Calu3 (cell line): ENCODE measurements around the gene DPP6. TPM values are rescaled to one million over a fixed set of nuclear protein-coding genes. Genes with fewer than 3 reads are reported as not detected.

ENCODE experiments used
- BruUV-seq: library from RNA; stranded (reverse); fragments of 400-500 nt; replicated peaks from 2 replicates; lab custom pipeline; 2021; lab: Mats Ljungman, UMichigan
- CTCF ChIA-PET: fragments of 300-600 bp; sonication (Branson Sonifier 250); formaldehyde crosslinking; loops from one replicate; lab custom pipeline; 2022; ENCODE audit warnings: antibody characterized with exemption; lab: Charles Lee
- DNase-seq: peaks from one replicate; pipeline ENCODE4 v3.0.0; 2022
- H3K27ac Mint-ChIP-seq: one replicate; pipeline ENCODE4 v1.8.0; 2022; ENCODE audit warnings: mixed read lengths; ENCODE audit not compliant: unreplicated experiment
- H3K27me3 Mint-ChIP-seq: one replicate; pipeline ENCODE4 v1.8.0; 2022; ENCODE audit warnings: mixed read lengths; ENCODE audit not compliant: unreplicated experiment
- H3K36me3 Mint-ChIP-seq: one replicate; pipeline ENCODE4 v1.8.0; 2022; ENCODE audit warnings: mild to moderate bottlenecking, moderate library complexity, mixed read lengths; ENCODE audit not compliant: insufficient read depth, unreplicated experiment
- H3K4me1 Mint-ChIP-seq: one replicate; pipeline ENCODE4 v1.8.0; 2022; ENCODE audit warnings: mild to moderate bottlenecking, low read depth, mixed read lengths; ENCODE audit not compliant: unreplicated experiment
- H3K4me3 Mint-ChIP-seq: one replicate; pipeline ENCODE4 v1.8.0; 2022; ENCODE audit warnings: mild to moderate bottlenecking, low read depth, moderate library complexity, mixed read lengths; ENCODE audit not compliant: unreplicated experiment
- H3K9me3 Mint-ChIP-seq: one replicate; pipeline ENCODE4 v1.8.0; 2022; ENCODE audit warnings: low read depth, mixed read lengths; ENCODE audit not compliant: unreplicated experiment
- intact Hi-C: fragments of 100-400 bp; cut with micrococcal nuclease; formaldehyde crosslinking; loops from one replicate; pipeline ENCODE4 v1.10.0; 2022; ENCODE audit not compliant: unreplicated experiment
- total RNA-seq: library from RNA; stranded (reverse); gene quantifications from 2 replicates; pipeline ENCODE4 v1.2.3, GENCODE V29; 2022
- TF ChIP-seq, protein P1 (sequence below): fragments of 200-600 bp; IDR thresholded peaks from one replicate; pipeline ENCODE4 v1.8.0; 2022; ENCODE audit warnings: antibody characterized with exemption; ENCODE audit not compliant: unreplicated experiment

DPP6 gene
- total RNA-seq, 1 experiment from 2014 or later = not detected

DNA sequence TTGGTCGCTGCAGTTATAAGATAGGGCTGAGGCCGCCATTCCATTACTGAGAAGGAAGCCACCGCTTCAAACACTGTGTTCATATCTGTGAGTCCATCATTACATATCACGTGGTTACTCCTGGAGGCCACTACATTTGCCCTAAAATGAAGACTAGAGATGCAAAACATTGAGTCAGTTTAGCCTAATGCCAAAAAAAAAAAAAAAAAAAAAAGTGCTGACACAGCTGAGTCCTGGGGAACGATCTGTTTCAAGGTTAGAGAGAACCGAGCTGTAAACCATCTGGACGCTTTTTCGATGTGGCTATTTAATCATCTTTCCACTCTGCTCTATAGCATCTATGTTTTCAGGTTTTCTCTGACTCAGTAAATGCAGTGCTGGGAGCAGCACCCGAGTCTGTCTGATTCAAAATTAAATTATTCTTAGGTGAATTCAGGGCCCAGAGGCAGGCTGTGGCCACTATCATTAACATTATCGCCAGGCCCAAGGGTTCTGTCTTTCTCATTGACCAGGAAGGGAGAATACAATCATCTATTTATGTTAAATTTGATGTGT lies 501.6 kb downstream of the DPP6 start:
- H3K27ac Mint-ChIP-seq = no peak overlapping the region
- CTCF ChIA-PET = no interaction called here
- intact Hi-C loops = no loop called here
- no peak for DNase-seq
- H3K36me3 Mint-ChIP-seq = no peaks in the 10 kb centered on the region
- TF ChIP-seq, protein P1, sequence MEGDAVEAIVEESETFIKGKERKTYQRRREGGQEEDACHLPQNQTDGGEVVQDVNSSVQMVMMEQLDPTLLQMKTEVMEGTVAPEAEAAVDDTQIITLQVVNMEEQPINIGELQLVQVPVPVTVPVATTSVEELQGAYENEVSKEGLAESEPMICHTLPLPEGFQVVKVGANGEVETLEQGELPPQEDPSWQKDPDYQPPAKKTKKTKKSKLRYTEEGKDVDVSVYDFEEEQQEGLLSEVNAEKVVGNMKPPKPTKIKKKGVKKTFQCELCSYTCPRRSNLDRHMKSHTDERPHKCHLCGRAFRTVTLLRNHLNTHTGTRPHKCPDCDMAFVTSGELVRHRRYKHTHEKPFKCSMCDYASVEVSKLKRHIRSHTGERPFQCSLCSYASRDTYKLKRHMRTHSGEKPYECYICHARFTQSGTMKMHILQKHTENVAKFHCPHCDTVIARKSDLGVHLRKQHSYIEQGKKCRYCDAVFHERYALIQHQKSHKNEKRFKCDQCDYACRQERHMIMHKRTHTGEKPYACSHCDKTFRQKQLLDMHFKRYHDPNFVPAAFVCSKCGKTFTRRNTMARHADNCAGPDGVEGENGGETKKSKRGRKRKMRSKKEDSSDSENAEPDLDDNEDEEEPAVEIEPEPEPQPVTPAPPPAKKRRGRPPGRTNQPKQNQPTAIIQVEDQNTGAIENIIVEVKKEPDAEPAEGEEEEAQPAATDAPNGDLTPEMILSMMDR = no peak
- no peak overlapping the region for H3K4me3 Mint-ChIP-seq
- H3K9me3 Mint-ChIP-seq = peaks cover 4% of the 10 kb centered on the region
- H3K27me3 Mint-ChIP-seq = no peaks in the 10 kb centered on the region
- no TSS peak for BruUV-seq
- no peaks in the 10 kb centered on the region for H3K4me1 Mint-ChIP-seq

- BruUV-seq = no TSS peak
- TF ChIP-seq, protein P1 = no peak
- no peaks in the 10 kb centered on the region for H3K36me3 Mint-ChIP-seq
- H3K9me3 Mint-ChIP-seq = peaks cover 18% of the 10 kb centered on the region
- no peak overlapping the region for H3K27ac Mint-ChIP-seq
- intact Hi-C loops = no loop called here
- no peak overlapping the region for H3K4me3 Mint-ChIP-seq
- H3K27me3 Mint-ChIP-seq = no peaks in the 10 kb centered on the region
- CTCF ChIA-PET = no interaction called here
- DNase-seq = no peak
- H3K4me1 Mint-ChIP-seq = no peaks in the 10 kb centered on the region
Measured at GRCh38 chr7:154559454-154559853, 507.3 kb downstream of the DPP6 start.

DNA sequence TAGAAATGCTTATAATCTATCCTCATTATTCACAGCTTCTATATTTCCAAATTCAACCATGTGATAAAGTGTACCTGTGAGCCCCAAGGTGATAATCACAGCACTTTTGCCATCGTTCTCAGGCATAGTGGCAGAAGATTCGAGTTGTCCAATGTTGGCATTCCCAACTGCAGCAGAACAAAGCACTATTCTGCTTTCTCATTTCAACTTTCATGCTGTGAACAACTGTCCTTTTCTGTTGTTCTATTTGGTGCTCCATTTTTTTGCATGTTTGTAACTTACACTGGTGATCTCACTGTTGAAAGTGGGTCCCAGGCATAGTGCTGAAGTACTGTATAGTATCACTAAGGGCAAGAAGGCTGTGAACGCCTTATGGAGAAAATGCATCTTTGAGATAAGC lies 512.5 kb downstream of the DPP6 start:
- H3K27ac Mint-ChIP-seq = no peak overlapping the region
- H3K27me3 Mint-ChIP-seq = no peaks in the 10 kb centered on the region
- no TSS peak for BruUV-seq
- H3K4me1 Mint-ChIP-seq = no peaks in the 10 kb centered on the region
- no peaks in the 10 kb centered on the region for H3K36me3 Mint-ChIP-seq
- TF ChIP-seq, protein P1 = no peak
- CTCF ChIA-PET = interaction anchor here (0.5 kb wide), 1 partner anchor 121 kb away, joined by 4 read pairs; no protein-coding TSS in a partner anchor
- no peak overlapping the region for H3K4me3 Mint-ChIP-seq
- peaks cover 20% of the 10 kb centered on the region for H3K9me3 Mint-ChIP-seq
- DNase-seq = no peak
- intact Hi-C loops = no loop called here

DNA sequence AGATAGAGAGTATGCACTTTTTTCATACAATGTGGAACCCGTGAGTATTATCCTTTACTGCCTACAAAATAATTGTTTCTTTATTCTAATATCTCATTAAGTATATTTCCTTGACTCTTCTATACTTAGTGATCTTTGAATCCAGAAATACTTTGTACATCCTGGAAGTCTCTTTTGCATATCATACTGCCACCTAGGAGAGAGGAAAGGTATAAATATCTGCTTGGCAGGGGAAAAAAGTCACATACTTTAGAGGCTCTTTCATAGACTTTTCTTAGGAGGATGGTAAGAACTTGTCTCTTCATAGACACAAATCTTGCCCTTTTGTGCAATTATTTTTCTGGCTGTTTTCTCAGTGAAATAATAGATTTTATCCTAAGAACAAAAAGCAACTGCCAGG lies 514.7 kb downstream of the DPP6 start:
- BruUV-seq = no TSS peak
- Mint-ChIP-seq H3K9me3 (peaks cover 23% of the 10 kb centered on the region), H3K27me3 (no peaks in the 10 kb centered on the region), H3K4me3 (no peak overlapping the region), H3K4me1 (no peaks in the 10 kb centered on the region), H3K36me3 (no peaks in the 10 kb centered on the region), H3K27ac (no peak overlapping the region)
- intact Hi-C loops = no loop called here
- DNase-seq = no peak
- TF ChIP-seq, protein P1 = no peak
- CTCF ChIA-PET = no interaction called here
